Measurements from ENCODE around the gene ALOX5. TPM values are rescaled to one million over a fixed set of nuclear protein-coding genes. Genes with fewer than 3 reads are reported as not detected.

ALOX5 gene
- total RNA-seq, 4 donors from 2014 or later, result 13.7 to 46.4 (median 17.9) TPM

DNA sequence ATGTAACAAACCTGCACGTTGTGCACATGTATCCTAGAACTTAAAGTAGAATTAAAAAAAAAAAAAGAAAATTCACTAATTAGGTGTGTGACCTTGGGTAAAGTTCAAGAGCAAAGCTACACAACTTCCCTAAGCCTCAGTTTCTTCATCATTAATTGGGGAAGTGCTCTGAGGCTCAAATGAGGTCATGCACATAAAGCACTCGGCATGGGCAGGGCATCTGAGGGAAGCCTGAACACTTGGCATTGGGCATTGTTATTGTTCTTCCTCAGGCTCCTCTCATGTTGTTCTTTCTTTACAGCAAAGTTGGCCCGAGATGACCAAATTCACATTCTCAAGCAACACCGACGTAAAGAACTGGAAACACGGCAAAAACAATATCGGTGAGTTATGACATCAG is 21.5 kb downstream of the ALOX5 start:
- Histone ChIP-seq H3K36me3 (no peaks in the 10 kb centered on the region), H3K9me3 (peaks cover 0 to 4% (median 0%) of the 10 kb centered on the region in 3 donors), H3K27me3 (peaks cover 4% of the 10 kb centered on the region), H3K4me3 (no peak overlapping the region), H3K27ac (no peak overlapping the region), H3K4me1 (no peaks in the 10 kb centered on the region)
- WGBS, 2 donors (ENCODE audit: low coverage in 1 of 2), result 86 to 89% methylated on average over 5 to 6 of the region's 7 CpGs
- TF ChIP-seq, protein P1, sequence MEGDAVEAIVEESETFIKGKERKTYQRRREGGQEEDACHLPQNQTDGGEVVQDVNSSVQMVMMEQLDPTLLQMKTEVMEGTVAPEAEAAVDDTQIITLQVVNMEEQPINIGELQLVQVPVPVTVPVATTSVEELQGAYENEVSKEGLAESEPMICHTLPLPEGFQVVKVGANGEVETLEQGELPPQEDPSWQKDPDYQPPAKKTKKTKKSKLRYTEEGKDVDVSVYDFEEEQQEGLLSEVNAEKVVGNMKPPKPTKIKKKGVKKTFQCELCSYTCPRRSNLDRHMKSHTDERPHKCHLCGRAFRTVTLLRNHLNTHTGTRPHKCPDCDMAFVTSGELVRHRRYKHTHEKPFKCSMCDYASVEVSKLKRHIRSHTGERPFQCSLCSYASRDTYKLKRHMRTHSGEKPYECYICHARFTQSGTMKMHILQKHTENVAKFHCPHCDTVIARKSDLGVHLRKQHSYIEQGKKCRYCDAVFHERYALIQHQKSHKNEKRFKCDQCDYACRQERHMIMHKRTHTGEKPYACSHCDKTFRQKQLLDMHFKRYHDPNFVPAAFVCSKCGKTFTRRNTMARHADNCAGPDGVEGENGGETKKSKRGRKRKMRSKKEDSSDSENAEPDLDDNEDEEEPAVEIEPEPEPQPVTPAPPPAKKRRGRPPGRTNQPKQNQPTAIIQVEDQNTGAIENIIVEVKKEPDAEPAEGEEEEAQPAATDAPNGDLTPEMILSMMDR (IDR thresholded peaks at IDR 0.05), result no peak
- no peak for ATAC-seq

DNA sequence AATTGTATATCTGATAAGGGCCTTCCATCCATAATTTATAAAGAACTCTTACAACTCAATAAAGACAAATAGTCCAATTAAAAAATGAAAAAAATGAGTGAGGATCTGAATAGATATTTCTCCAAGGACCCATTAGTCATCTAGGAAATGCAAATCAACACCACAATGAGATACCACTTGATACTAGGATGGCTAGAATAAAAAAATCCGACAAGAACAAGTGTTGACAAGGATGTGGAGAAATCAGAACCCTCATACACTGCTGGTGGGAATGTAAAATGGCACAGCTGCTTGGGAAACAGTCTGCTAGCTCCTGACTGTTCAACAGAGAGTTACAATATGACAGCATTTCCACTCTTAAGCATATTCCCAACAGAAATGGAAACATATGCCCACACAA is 24.6 kb downstream of the ALOX5 start:
- WGBS, 2 donors (ENCODE audit: low coverage in 1 of 2), result 58 to 67% methylated on average over 1 of the region's 1 CpG
- no peaks in the 10 kb centered on the region for H3K4me1 ChIP-seq
- no peaks in the 10 kb centered on the region for H3K36me3 ChIP-seq
- H3K27ac ChIP-seq, result no peak overlapping the region
- H3K27me3 ChIP-seq, result no peaks in the 10 kb centered on the region
- ATAC-seq, result no peak
- TF ChIP-seq EP300 (IDR thresholded peaks at IDR 0.05) (no peak), POLR2AphosphoS5 (IDR thresholded peaks at IDR 0.05) (no peak)
- TF ChIP-seq, protein P1 (IDR thresholded peaks at IDR 0.05), result no peak
- peaks cover 0 to 4% (median 0%) of the 10 kb centered on the region in 3 donors for H3K9me3 ChIP-seq
- H3K4me3 ChIP-seq, result no peak overlapping the region

DNA sequence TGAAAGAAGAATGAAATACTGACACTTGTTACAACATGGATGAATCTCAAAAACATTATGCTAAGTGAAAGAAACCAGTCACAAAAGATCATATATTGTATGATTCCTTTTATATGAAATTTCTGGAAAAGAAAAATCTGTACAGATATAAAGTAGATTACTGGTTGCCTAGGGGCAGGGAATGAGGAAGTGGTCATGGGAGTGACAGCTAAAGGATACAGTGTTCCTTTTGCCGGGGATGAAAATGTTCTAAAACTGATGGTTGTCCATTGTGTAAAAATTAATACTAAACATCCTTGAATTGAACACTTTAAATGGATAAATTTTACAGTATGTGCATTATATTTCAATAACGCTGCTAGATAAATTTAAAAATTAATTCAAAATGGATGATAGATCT is 25.1 kb downstream of the ALOX5 start:
- ATAC-seq, result no peak
- Histone ChIP-seq H3K4me1 (no peaks in the 10 kb centered on the region), H3K27me3 (no peaks in the 10 kb centered on the region), H3K4me3 (no peak overlapping the region), H3K27ac (no peak overlapping the region), H3K9me3 (peaks cover 0 to 4% (median 0%) of the 10 kb centered on the region in 3 donors), H3K36me3 (no peaks in the 10 kb centered on the region)
- TF ChIP-seq POLR2AphosphoS5 (IDR thresholded peaks at IDR 0.05) (no peak), EP300 (IDR thresholded peaks at IDR 0.05) (no peak)
- TF ChIP-seq, protein P1 (IDR thresholded peaks at IDR 0.05), result no peak
- WGBS, 2 donors (ENCODE audit: low coverage in 1 of 2), result 68 to 76% methylated on average over 2 of the region's 2 CpGs

DNA sequence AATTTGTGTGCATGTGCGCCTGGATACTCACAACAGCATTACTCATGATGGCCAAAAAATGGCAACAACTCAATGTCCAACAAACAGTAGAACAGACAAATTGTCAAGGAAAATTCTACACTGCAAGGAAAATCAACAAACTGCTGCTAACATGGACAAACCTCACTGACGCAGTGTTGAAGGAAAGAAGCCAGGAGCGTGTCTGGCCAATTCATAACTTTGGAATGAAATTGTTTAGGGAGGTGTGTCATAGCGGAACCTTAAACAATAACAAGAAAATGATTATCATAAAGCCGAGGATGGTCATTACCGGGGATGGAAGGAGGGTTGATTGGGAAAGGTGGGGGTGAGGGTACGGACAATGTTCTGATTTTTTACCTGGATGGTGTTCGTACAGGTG is 29.1 kb downstream of the ALOX5 start:
- no peaks in the 10 kb centered on the region for H3K36me3 ChIP-seq
- no peak overlapping the region for H3K4me3 ChIP-seq
- no peaks in the 10 kb centered on the region for H3K9me3 ChIP-seq
- no peak overlapping the region for H3K27ac ChIP-seq
- H3K27me3 ChIP-seq, result peaks cover 17% of the 10 kb centered on the region
- 66 to 67% methylated on average over 8 of the region's 8 CpGs for WGBS, 2 donors (ENCODE audit: low coverage in 1 of 2)
- no peak for ATAC-seq
- no peaks in the 10 kb centered on the region for H3K4me1 ChIP-seq
- no peak for TF ChIP-seq POLR2A (IDR thresholded peaks at IDR 0.05)

DNA sequence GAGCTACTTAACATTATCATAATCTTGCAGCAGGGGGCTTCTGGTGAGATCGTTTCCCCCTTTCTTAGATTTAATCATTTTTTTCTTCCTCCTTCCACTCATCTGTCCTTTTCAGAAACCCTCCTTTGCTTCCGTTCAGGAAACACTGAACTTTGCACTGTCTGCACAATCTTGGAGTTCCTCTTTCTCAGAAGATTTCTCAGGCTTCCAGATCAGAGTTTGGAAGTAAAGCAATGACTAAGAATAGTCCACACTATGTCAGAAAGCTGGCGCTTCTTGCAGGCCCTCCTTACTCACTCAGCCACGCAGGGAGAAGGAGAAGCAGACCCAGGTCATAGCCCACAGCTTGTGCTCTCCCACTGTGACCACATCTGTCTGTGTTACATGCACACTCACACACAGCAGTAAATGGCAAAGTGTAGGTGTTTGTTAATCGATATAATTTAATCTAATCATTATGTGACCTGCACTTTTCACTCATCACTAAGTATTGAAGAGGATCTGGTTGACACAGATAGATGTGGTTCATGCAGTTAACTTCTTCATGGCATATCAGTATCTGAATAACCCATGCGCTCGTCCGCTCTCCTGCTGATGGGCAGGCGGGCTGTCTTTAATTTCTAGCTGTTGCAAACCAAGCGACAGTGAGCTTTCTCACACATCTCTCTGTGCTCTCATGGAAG is 30.2 kb downstream of the ALOX5 start:
- H3K27me3 ChIP-seq, result peaks cover 22% of the 10 kb centered on the region
- no peak overlapping the region for H3K27ac ChIP-seq
- WGBS, 2 donors (ENCODE audit: low coverage in 1 of 2), result 63 to 80% methylated on average over 7 to 9 of the region's 10 CpGs
- no peaks in the 10 kb centered on the region for H3K36me3 ChIP-seq
- no peak overlapping the region for H3K4me3 ChIP-seq
- no peaks in the 10 kb centered on the region for H3K4me1 ChIP-seq
- TF ChIP-seq POLR2AphosphoS5 (IDR thresholded peaks at IDR 0.05) (no peak), EP300 (IDR thresholded peaks at IDR 0.05) (no peak), POLR2A (IDR thresholded peaks at IDR 0.05) (no peak)
- TF ChIP-seq, protein P1 (IDR thresholded peaks at IDR 0.05), result no peak
- ATAC-seq, result peak; percentile 69
- no peaks in the 10 kb centered on the region for H3K9me3 ChIP-seq
